GM19372 (cell line): ENCODE results near the gene RPS3.
"Not testable (repeated sequence)": the region's sequence is repeated elsewhere in the genome, so short reads cannot be mapped to it uniquely, and the experiment has no call there.

Experiments
- ATAC-seq: cut with Tn5 transposase; IDR thresholded peaks from one replicate; pipeline ENCODE4 v1.9.1; 2021; ENCODE audit warnings: mild to moderate bottlenecking, low read depth, moderate library complexity; ENCODE audit not compliant: unreplicated experiment

Gene RPS3

GRCh38 chr11:75399344-75400145, at the start of gene RPS3:
TSS of gene RPS3 (plus strand) at chr11:75399518. CDS start at chr11:75399548, 30 bp downstream.
- ATAC-seq = peak; percentile 92

DNA sequence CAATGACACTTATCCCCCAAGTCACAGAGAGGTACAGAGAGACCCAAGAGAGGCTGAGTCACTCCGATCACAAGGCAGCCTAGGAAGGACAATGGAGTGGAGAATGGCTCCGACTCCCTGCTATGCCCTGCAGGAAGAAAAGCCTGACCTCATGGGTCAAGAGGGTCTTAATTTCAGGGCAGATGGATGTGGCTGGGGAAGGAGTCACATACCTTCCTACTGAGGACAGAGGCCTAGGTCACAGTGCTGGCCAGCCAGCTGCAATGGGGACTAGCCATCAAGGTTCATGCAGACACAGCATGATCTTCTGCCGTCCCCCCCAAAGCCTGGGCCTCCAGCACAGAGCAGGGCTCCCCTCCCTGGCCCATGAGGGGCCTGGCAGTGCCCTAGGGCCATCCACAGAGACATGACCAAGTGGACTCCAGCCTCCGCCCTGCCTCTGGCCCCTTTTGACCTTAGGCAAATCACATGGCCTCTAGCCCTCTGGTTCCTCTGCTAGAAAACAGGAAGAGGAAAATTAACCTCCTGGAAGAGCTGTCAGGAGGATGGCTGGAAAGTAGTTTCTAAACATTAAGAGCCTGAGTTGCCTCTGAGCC, 49.7 kb upstream of the RPS3 start:
- ATAC-seq = no peak

GRCh38 chr11:75350122-75350742, 49.1 kb upstream of the RPS3 start:
- ATAC-seq = no peak

GRCh38 chr11:75350743-75351540, 48.4 kb upstream of the RPS3 start:
- ATAC-seq = no peak

DNA sequence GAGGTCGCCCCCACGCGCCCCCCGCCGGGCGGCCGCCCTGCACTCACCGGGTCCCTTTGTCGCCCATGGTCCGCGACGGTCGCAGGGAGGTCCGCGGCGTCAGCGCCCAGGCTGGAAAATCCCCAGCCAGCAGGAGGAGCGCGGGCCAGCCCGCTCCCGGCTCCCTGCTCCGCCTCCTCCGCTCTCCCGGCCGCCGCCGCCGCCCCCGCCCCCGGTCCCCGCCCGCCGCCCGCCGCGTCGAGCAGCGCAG, 47.9 kb upstream of the RPS3 start, which contains the start of gene ARRB1:
Gene ARRB1, minus strand, starts transcription at position 121 of the 250 bp plus-strand sequence. Its CDS starts 54 bp downstream, at position 67.
- ATAC-seq = no peak

DNA sequence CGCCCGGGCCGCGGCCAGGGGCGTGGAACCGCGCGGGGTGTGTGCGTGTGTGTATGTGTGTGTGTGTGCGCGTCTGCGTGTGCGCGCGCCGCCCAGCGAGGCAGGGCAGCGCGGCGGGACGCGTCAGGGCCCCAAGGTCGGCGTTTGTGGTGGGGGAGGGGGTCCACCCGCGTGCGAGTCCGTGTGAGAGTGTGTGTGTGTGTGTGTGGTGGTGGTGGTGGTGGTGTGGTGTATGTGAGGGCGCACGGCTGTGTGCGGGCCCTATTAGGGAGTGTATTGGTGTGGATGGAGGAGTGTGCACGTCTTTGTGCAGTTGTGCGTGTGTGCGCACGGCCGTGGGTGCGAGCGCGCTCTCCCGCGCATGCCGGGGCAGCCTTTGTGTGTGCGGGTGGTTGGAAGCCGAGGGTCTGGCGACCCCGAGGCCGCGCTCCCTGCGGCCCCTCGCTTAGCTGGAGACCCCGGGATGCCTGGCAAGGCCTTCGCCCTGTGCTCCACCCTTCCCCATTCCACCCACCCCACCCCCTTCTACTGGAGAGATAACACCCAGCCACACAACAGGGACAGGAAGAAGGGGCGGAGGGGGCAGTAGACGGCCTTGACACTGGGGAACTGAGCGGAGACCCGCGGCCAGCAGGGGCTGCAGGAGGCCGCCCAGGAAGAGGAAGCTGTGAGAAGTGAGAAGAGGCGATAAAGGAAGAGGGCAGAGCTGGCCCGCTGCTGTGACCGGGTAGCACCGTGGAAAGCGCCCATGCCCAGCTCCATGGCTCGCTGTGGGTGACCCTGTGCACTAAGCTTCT, 47.3 kb upstream of the RPS3 start:
- ATAC-seq = no peak

DNA sequence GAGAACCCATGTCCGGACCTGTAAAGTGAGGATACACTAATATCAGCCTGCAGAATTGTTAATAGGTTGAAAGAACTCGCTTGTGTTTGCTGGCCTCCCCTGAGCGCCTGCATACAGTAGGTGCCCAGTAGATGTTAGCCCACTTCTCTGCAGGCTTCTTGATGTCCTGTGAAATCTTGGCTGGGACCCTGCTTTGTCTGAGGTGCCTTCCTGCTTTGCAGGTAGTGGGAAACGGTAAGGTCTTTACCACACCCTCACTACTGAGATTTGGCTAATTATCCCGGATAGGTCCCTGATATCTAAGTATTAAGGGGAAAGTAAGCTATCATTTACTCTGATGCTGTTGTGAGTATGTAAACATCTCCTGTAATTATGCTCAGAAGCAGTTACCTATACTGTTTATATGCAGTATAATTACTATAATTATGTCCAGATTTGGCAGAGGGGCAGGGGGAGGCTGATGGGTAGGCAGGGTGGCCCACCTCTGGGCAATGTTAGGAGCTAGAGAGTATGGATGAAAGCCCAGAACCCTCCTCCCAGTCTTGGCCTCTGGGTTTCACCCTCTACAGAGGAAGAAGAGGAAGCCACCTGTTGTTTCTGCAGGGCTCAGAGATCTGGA, 46.6 kb upstream of the RPS3 start:
- ATAC-seq = no peak

GRCh38 chr11:75355051-75355450, 44.3 kb upstream of the RPS3 start:
- no peak for ATAC-seq

DNA sequence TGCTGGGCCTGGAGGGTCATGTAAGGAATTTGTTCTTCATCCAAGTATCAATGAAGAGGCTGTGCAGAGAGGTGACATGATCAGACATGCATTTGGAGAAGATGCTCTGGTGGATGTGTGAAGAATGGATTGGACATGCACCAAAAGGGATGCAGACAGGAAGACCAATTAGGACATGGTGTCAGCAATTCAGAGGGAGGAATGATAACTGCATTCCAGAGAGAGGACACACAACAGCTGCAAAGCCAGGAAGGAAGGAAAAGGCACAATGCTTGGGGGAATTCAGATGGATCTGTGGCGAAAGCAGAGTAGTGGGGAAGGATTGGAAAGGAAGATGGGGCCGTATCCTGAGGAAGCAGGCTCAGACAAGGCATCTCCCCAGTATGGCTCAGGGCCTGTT, 42.7 kb upstream of the RPS3 start:
- ATAC-seq = no peak

- not testable (repeated sequence) for ATAC-seq
These were observed 37.0 kb upstream of the RPS3 start for GRCh38 chr11:75362285-75362684.

DNA sequence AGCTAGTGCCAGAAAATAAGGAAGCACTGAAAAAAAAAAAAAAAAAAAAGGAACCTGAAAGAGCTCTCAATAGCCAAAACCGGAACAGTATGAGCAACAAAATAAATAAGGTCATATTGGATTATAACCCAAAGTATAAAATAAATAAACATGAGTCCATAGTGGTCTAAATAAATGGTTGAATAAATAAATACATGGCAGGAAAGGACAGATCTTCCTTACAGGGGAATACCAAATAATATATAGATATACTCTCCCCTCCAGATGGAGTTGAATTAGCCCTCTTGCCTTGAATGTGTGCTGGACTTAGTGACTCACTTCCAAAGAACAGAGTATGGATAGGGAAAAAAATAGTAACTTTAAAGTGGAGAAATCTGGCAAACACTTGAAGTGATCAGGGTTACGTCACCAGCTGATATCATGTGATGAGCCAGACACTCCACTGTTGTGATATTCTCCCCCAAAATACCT, 33.6 kb upstream of the RPS3 start:
- no peak for ATAC-seq

GRCh38 chr11:75366826-75367225, 32.5 kb upstream of the RPS3 start:
- not testable (repeated sequence) for ATAC-seq

- ATAC-seq = no peak
These were observed 29.6 kb upstream of the RPS3 start for GRCh38 chr11:75369560-75370255.

DNA sequence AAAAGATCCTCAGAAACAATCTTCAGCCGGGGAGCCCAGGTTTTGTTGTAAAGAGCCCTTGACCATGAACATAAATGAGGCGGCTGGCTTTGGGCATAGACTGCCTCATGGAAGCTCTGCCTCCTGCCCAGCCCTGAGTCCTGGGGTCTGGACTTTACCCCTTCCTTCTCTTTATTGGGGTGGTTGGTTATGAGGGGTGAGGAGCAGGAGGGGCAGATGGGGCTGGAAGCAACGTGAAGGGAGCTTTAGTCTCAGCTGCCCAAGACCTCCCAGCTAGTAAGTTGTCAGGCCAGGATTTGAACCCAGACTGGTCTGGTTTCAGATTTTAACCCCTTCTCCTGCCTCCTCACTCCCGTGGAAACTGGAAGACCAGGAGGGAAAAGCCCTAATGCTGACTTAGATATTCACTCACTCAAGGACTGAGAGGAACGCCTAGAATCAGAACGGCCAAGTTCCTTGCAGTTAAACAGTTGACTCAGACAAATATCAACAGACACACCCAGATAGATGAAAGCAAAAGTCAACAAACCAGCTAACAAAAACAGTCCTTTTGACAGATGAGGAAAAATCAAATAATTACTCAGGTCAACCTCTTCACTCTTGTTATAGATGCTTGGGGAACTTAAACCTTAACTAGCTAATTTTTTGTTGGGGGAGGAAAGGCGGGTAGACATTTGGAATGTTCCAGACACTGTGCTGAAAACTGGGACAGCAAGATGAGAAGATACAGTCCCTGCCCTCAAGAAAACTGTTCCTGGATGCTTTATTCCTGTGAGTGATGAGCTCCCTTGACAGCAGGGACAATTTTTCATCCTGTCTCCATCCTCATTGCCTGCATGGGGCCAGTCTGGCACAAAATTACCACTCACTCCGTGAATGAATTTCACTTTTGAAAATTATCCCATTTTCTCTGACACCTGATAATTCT, 27.1 kb upstream of the RPS3 start:
- ATAC-seq = no peak

GRCh38 chr11:75373201-75373600, 26.1 kb upstream of the RPS3 start:
- no peak for ATAC-seq

- ATAC-seq = no peak
These were observed 24.7 kb upstream of the RPS3 start for GRCh38 chr11:75374646-75375045.

DNA sequence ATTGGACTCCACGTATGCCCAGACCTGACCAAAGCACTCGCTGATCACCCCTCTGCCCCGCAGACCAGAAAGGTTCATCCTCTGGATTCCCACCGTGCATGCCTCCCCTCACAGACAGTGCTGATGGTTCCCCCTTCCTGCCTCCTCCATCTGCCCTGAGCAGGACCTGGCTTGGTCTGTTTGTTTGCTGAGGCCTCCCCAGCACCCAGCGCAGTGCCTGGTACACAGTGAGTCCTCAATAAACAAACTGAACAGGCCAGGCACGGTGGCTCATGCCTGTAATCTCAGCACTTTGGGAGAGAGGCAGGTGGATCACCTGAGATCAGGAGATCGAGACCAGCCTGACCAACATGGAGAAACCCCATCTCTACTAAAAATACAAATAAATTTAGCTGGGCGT, 23.7 kb upstream of the RPS3 start:
- no peak for ATAC-seq

DNA sequence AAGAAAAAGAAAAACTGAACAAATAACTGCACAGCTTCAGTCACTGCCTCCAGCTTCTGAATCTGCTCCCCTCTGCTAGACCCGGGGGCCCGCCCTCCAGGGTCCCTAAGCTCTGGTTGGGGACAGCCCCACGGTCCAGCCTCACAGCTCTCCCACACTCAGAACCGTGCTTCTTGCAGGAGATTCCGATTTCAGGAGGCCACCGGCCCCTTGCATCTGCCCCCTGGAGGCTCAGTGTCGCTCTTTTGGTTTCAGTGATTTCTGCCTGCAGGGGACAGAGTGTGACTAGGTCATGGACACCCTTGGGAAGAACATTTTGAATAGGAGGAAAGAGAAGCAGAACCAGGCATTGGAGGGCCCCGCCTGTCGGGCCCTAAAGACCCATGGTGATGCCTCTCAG, 23.1 kb upstream of the RPS3 start:
- ATAC-seq = no peak
